Liver (tissue), 9 donors: ENCODE measurements around the gene ANKMY1. TPM values are rescaled to one million over a fixed set of nuclear protein-coding genes. Genes with fewer than 3 reads are reported as not detected.

Experiments used
- DNase-seq: peaks from one replicate; pipeline ENCODE4 v3.0.0-alpha.2; 2017; ENCODE audit warnings: low spot score
- H3K27ac ChIP-seq, 2 donors: one replicate each; pipeline ENCODE4 v1.7.0; 2013; ENCODE audit warnings: inconsistent platforms in 2 of 2, low read length in 2 of 2, control low read depth in 1 of 2, low read depth in 1 of 2, mild to moderate bottlenecking in 1 of 2
- H3K27me3 ChIP-seq, 4 donors: one replicate each; pipeline versions ENCODE4 v1.6.1 to v1.7.0; 2013; ENCODE audit warnings: low read length in 3 of 4, inconsistent platforms in 1 of 4, mild to moderate bottlenecking in 1 of 4, moderate library complexity in 1 of 4; ENCODE audit not compliant: control insufficient read depth in 4 of 4, insufficient read depth in 4 of 4
- H3K36me3 ChIP-seq, 4 donors: one replicate each; pipeline versions ENCODE4 v1.6.1 to v1.7.0; 2013; ENCODE audit warnings: low read length in 3 of 4, mild to moderate bottlenecking in 3 of 4, low read depth in 1 of 4, moderate library complexity in 1 of 4; ENCODE audit not compliant: control insufficient read depth in 4 of 4, insufficient read depth in 3 of 4
- H3K4me1 ChIP-seq, 4 donors: one replicate each; pipeline versions ENCODE4 v1.6.1 to v1.7.0; 2013; ENCODE audit warnings: low read length in 3 of 4, mild to moderate bottlenecking in 3 of 4, moderate library complexity in 1 of 4; ENCODE audit not compliant: control insufficient read depth in 4 of 4, insufficient read depth in 4 of 4
- H3K4me3 ChIP-seq, 3 donors: one replicate each; pipeline versions ENCODE4 v1.6.1 to v1.7.0; 2013; ENCODE audit warnings: low read length in 3 of 3, control low read depth in 1 of 3, low read depth in 1 of 3, mild to moderate bottlenecking in 1 of 3
- H3K9ac ChIP-seq, 2 donors: one replicate each; pipeline ENCODE4 v1.7.0; 2013; ENCODE audit warnings: low read length in 2 of 2, mild to moderate bottlenecking in 2 of 2, moderate library complexity in 2 of 2, control low read depth in 1 of 2, low read depth in 1 of 2
- H3K9me3 ChIP-seq, 4 donors: one replicate each; pipeline versions ENCODE4 v1.6.1 to v1.7.0; 2013; ENCODE audit warnings: low read length in 3 of 4; ENCODE audit not compliant: control insufficient read depth in 4 of 4
- FOXA1 ChIP-seq: IDR thresholded peaks from 2 replicates; pipeline ENCODE4 v1.6.1; 2016; ENCODE audit warnings: antibody characterized with exemption
- GABPA ChIP-seq, 2 donors: IDR thresholded peaks in 1 of 2; conservative IDR thresholded peaks in 1 of 2; 2 replicates each; pipeline ENCODE4 v1.6.1; 2016; ENCODE audit warnings: antibody characterized with exemption in 2 of 2, mild to moderate bottlenecking in 1 of 2, moderate library complexity in 1 of 2
- HNF4A ChIP-seq, 2 donors: conservative IDR thresholded peaks; 2 replicates each; pipeline ENCODE4 v1.6.1; 2016; ENCODE audit warnings: antibody characterized with exemption in 2 of 2, mild to moderate bottlenecking in 2 of 2
- JUND ChIP-seq, 2 donors: IDR thresholded peaks; 2 replicates each; pipeline ENCODE4 v1.6.1; 2016; ENCODE audit warnings: antibody characterized with exemption in 2 of 2
- NR2F2 ChIP-seq: IDR thresholded peaks from 2 replicates; pipeline ENCODE4 v1.6.1; 2016; ENCODE audit warnings: antibody characterized with exemption
- RAD21 ChIP-seq, 2 donors: IDR thresholded peaks; 2 replicates each; pipeline ENCODE4 v1.6.1; 2016; ENCODE audit warnings: antibody characterized with exemption in 2 of 2, mild to moderate bottlenecking in 2 of 2
- RXRA ChIP-seq, 2 donors: IDR thresholded peaks; 2 replicates each; pipeline ENCODE4 v1.6.1; 2017 to 2018; ENCODE audit warnings: antibody characterized with exemption in 2 of 2, mild to moderate bottlenecking in 1 of 2
- SP1 ChIP-seq: IDR thresholded peaks from 2 replicates; pipeline ENCODE4 v1.6.1; 2018; ENCODE audit warnings: antibody characterized with exemption, mild to moderate bottlenecking
- YY1 ChIP-seq: IDR thresholded peaks from 2 replicates; pipeline ENCODE4 v1.6.1; 2016; ENCODE audit warnings: antibody characterized with exemption, mild to moderate bottlenecking
- WGBS: extraction: QIAGEN DNeasy Blood & Tissue Kit; methylation state at CpG from one replicate; pipeline ENCODE4 v1.1.7; 2013; 5-methylcytosine and 5-hydroxymethylcytosine counted together
- polyA plus RNA-seq, 2 donors: library from polyadenylated mRNA; stranded (reverse) in 1 of 2; unstranded in 1 of 2; fragments of 200-250 nt in 1 of 2; fragments of >200 nt in 1 of 2; fragmentation: Nextera tagmentation in 1 of 2; extraction: Ambion mirVana in 1 of 2; gene quantifications; one replicate each; pipeline versions ENCODE4 v1.2.1 to v1.2.3, GENCODE V29; 2013 to 2015
- total RNA-seq, 2 donors: library from RNA; depleted of rRNA; stranded (reverse); fragments of >200 nt; gene quantifications; one replicate each; pipeline ENCODE4 v1.2.3, GENCODE V29; 2014
- TF ChIP-seq, protein P1 (sequence below): IDR thresholded peaks from 2 replicates; pipeline ENCODE4 v1.6.1; 2016; ENCODE audit warnings: antibody characterized with exemption, mild to moderate bottlenecking
- TF ChIP-seq, protein P2 (sequence below): fragments of 150-350 bp; IDR thresholded peaks from 2 replicates; pipeline ENCODE4 v1.5.1; 2017; ENCODE audit warnings: improper control_type of control experiment, low read depth, low read length; ENCODE audit not compliant: missing input control
- TF ChIP-seq, protein P3 (sequence below): IDR thresholded peaks from 2 replicates; pipeline ENCODE4 v1.6.1; 2016; ENCODE audit warnings: antibody characterized with exemption
- TF ChIP-seq, protein P4 (sequence below): IDR thresholded peaks from 2 replicates; pipeline ENCODE4 v1.6.1; 2016; ENCODE audit warnings: antibody characterized with exemption
- donor health status: healthy.
- donor health status: healthy.
- donor health status: healthy.
- donor health status: healthy.
- donor health status: healthy.

The ANKMY1 gene
- total and polyA plus RNA-seq, 4 donors = 2.5 to 12.8 (median 4.2) TPM

DNA sequence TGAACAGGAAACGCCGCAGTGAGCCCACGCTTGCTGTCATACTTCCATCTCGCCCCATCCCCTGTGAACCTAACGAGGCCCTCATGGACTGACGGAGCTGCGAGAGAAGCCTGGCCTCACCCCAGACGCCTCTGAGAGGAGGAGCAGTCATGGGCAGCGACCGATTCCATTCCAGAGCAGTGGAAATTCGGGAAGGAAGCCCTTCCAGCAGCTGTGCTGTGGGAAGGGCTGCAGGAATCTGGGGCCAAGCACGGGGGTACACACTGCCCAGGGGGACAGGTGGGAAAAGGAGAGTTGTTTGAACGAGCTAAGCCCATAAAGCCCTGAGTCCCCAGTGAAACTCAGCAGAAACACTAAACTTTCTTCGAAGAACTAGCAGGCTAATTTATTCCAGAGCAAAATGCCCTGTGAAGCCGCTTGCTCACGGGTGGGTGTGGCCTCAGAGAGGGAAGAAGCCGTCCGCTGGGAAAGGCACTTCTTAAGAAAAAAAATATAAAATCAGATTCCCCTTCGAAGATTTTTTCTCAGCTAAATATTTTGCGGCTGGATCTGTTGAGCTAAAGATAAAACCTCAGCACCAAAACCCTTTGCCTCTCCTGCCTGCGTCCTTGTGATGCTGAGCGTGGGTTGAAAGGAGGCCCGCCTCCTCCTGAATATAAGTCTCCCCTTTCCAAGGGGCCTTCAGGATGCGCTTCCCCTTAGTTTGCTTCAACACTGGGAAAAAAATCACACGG, 38.2 kb downstream of the ANKMY1 start:
- DNase-seq = no peak
- 71% methylated on average over 25 of the region's 25 CpGs for WGBS

DNA sequence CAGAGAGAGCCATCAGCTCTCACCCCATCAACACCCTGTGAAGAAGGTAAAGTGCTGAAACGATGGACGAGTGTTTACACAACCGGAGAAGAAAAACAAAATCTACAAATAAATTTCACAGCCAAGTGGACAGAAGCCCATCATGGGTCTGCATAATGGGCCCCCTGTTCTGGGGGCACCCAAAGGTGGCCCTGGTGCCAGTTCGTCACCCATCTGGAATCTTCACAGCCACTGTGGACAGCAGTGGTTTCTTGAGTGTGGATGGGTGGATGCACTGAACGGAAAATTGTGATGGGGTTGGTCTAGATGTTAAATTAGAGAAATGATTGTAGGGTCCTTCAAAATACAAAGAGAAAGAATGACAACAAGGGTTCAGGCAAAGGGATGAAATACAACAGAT, 38.8 kb downstream of the ANKMY1 start:
- Histone ChIP-seq H3K9me3 (no peaks in the 10 kb centered on the region), H3K4me1 (peaks cover 0 to 2% (median 0%) of the 10 kb centered on the region in 4 donors), H3K9ac (no peak overlapping the region), H3K27me3 (no peaks in the 10 kb centered on the region), H3K36me3 (peaks cover 0 to 13% (median 3%) of the 10 kb centered on the region in 4 donors), H3K27ac (no peak overlapping the region), H3K4me3 (no peak overlapping the region)
- no peak for DNase-seq
- 93% methylated on average over 5 of the region's 5 CpGs for WGBS
- no peak for TF ChIP-seq HNF4A (conservative IDR thresholded peaks at IDR 0.05)

More for the DNA sequence above, 38.2 kb downstream of the ANKMY1 start:
- H3K36me3 ChIP-seq = peaks cover 0 to 16% (median 3%) of the 10 kb centered on the region in 4 donors
- H3K4me1 ChIP-seq = peaks cover 0 to 2% (median 0%) of the 10 kb centered on the region in 4 donors
- H3K27ac ChIP-seq = no peak overlapping the region
- no peak overlapping the region for H3K4me3 ChIP-seq
- TF ChIP-seq RAD21 (IDR thresholded peaks at IDR 0.05) (no peak), JUND (IDR thresholded peaks at IDR 0.05) (no peak), NR2F2 (no peak), FOXA1 (no peak), SP1 (no peak), GABPA (IDR thresholded peaks at IDR 0.05 in 1 of 2, conservative IDR thresholded peaks at IDR 0.05 in 1 of 2) (no peak), RXRA (IDR thresholded peaks at IDR 0.05) (no peak), YY1 (no peak)
- TF ChIP-seq, protein P1, sequence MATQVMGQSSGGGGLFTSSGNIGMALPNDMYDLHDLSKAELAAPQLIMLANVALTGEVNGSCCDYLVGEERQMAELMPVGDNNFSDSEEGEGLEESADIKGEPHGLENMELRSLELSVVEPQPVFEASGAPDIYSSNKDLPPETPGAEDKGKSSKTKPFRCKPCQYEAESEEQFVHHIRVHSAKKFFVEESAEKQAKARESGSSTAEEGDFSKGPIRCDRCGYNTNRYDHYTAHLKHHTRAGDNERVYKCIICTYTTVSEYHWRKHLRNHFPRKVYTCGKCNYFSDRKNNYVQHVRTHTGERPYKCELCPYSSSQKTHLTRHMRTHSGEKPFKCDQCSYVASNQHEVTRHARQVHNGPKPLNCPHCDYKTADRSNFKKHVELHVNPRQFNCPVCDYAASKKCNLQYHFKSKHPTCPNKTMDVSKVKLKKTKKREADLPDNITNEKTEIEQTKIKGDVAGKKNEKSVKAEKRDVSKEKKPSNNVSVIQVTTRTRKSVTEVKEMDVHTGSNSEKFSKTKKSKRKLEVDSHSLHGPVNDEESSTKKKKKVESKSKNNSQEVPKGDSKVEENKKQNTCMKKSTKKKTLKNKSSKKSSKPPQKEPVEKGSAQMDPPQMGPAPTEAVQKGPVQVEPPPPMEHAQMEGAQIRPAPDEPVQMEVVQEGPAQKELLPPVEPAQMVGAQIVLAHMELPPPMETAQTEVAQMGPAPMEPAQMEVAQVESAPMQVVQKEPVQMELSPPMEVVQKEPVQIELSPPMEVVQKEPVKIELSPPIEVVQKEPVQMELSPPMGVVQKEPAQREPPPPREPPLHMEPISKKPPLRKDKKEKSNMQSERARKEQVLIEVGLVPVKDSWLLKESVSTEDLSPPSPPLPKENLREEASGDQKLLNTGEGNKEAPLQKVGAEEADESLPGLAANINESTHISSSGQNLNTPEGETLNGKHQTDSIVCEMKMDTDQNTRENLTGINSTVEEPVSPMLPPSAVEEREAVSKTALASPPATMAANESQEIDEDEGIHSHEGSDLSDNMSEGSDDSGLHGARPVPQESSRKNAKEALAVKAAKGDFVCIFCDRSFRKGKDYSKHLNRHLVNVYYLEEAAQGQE = no peak
- TF ChIP-seq, protein P2, sequence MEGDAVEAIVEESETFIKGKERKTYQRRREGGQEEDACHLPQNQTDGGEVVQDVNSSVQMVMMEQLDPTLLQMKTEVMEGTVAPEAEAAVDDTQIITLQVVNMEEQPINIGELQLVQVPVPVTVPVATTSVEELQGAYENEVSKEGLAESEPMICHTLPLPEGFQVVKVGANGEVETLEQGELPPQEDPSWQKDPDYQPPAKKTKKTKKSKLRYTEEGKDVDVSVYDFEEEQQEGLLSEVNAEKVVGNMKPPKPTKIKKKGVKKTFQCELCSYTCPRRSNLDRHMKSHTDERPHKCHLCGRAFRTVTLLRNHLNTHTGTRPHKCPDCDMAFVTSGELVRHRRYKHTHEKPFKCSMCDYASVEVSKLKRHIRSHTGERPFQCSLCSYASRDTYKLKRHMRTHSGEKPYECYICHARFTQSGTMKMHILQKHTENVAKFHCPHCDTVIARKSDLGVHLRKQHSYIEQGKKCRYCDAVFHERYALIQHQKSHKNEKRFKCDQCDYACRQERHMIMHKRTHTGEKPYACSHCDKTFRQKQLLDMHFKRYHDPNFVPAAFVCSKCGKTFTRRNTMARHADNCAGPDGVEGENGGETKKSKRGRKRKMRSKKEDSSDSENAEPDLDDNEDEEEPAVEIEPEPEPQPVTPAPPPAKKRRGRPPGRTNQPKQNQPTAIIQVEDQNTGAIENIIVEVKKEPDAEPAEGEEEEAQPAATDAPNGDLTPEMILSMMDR = no peak
- TF ChIP-seq, protein P3, sequence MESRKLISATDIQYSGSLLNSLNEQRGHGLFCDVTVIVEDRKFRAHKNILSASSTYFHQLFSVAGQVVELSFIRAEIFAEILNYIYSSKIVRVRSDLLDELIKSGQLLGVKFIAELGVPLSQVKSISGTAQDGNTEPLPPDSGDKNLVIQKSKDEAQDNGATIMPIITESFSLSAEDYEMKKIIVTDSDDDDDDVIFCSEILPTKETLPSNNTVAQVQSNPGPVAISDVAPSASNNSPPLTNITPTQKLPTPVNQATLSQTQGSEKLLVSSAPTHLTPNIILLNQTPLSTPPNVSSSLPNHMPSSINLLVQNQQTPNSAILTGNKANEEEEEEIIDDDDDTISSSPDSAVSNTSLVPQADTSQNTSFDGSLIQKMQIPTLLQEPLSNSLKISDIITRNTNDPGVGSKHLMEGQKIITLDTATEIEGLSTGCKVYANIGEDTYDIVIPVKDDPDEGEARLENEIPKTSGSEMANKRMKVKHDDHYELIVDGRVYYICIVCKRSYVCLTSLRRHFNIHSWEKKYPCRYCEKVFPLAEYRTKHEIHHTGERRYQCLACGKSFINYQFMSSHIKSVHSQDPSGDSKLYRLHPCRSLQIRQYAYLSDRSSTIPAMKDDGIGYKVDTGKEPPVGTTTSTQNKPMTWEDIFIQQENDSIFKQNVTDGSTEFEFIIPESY = no peak
- TF ChIP-seq, protein P4, sequence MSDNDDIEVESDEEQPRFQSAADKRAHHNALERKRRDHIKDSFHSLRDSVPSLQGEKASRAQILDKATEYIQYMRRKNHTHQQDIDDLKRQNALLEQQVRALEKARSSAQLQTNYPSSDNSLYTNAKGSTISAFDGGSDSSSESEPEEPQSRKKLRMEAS = no peak
- no peaks in the 10 kb centered on the region for H3K27me3 ChIP-seq
- H3K9ac ChIP-seq = no peak overlapping the region
- no peaks in the 10 kb centered on the region for H3K9me3 ChIP-seq
